ENCODE data around the gene CHST11. TPM values are rescaled to one million over a fixed set of nuclear protein-coding genes. Genes with fewer than 3 reads are reported as not detected.
A peak's percentile ranks its signal among the peaks of the same experiment; 100 is the strongest.

Gene CHST11
- total and polyA plus RNA-seq, 10 of the 15 experiments (the other 5 are each of a cell fraction or from before 2014, with no cell fraction given) = 1.9 to 38.1 (median 17.2) TPM

DNA sequence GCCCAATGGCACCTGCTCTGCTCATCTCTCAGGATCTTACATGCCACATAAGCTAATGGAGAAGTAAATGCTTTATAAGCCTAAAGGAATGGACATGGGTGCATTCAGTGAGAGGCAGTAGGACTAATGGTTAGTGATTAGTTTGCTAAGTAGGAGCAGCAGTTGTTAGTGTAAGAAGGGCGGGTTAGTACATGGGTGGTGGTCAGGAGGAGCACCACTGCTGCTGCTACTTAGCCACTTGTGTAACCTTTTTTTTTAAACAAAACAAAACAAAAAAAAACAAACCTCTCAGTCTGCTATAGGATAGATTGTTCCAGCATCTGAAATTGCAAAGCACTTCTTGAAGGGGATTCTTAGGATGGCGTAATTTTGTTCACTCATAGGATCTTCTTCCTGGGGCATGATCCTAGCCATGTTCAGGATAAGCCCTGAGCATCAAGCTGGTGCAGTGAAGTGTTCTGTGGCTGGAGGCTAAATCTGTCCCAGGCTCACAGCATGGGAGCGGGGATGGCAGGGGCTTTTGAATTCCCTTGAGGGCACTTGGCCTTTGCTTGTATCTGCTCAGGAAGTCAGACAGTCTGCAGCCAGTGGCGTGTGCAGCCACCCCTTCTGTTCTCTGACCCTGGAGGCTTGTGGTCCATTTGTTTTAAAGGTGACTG lies 63.6 kb downstream of the CHST11 start (continued):
- TF ChIP-seq, protein P1, sequence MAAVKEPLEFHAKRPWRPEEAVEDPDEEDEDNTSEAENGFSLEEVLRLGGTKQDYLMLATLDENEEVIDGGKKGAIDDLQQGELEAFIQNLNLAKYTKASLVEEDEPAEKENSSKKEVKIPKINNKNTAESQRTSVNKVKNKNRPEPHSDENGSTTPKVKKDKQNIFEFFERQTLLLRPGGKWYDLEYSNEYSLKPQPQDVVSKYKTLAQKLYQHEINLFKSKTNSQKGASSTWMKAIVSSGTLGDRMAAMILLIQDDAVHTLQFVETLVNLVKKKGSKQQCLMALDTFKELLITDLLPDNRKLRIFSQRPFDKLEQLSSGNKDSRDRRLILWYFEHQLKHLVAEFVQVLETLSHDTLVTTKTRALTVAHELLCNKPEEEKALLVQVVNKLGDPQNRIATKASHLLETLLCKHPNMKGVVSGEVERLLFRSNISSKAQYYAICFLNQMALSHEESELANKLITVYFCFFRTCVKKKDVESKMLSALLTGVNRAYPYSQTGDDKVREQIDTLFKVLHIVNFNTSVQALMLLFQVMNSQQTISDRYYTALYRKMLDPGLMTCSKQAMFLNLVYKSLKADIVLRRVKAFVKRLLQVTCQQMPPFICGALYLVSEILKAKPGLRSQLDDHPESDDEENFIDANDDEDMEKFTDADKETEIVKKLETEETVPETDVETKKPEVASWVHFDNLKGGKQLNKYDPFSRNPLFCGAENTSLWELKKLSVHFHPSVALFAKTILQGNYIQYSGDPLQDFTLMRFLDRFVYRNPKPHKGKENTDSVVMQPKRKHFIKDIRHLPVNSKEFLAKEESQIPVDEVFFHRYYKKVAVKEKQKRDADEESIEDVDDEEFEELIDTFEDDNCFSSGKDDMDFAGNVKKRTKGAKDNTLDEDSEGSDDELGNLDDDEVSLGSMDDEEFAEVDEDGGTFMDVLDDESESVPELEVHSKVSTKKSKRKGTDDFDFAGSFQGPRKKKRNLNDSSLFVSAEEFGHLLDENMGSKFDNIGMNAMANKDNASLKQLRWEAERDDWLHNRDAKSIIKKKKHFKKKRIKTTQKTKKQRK (IDR thresholded peaks at IDR 0.05; ENCODE audit: low read depth, low read length) = no peak
- TF ChIP-seq, protein P2, sequence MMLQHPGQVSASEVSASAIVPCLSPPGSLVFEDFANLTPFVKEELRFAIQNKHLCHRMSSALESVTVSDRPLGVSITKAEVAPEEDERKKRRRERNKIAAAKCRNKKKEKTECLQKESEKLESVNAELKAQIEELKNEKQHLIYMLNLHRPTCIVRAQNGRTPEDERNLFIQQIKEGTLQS (IDR thresholded peaks at IDR 0.05; ENCODE audit: borderline replicate concordance, extremely low read depth, low read depth, low read length) = no peak
- TF ChIP-seq EGR1 (IDR thresholded peaks at IDR 0.05; ENCODE audit: borderline replicate concordance in 1 of 2, low read depth in 2 of 2, low read length in 2 of 2) = no peak
- TF ChIP-seq ASH2L (IDR thresholded peaks at IDR 0.05; ENCODE audit: borderline replicate concordance, low read depth) = no peak
- TF ChIP-seq RB1 (IDR thresholded peaks at IDR 0.05; ENCODE audit: borderline replicate concordance) = no peak
- TF ChIP-seq, protein P3, sequence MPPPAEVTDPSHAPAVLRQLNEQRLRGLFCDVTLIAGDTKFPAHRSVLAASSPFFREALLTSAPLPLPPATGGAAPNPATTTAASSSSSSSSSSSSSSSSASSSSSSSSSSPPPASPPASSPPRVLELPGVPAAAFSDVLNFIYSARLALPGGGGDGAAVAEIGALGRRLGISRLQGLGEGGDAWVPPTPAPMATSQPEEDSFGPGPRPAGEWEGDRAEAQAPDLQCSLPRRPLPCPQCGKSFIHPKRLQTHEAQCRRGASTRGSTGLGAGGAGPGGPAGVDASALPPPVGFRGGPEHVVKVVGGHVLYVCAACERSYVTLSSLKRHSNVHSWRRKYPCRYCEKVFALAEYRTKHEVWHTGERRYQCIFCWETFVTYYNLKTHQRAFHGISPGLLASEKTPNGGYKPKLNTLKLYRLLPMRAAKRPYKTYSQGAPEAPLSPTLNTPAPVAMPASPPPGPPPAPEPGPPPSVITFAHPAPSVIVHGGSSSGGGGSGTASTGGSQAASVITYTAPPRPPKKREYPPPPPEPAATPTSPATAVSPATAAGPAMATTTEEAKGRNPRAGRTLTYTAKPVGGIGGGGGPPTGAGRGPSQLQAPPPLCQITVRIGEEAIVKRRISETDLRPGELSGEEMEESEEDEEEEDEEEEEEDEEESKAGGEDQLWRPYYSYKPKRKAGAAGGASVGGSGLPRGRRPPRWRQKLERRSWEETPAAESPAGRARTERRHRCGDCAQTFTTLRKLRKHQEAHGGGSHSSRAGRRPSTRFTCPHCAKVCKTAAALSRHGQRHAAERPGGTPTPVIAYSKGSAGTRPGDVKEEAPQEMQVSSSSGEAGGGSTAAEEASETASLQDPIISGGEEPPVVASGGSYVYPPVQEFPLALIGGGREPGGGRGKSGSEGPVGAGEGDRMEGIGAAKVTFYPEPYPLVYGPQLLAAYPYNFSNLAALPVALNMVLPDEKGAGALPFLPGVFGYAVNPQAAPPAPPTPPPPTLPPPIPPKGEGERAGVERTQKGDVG (CRISPR knock-in tag; IDR thresholded peaks at IDR 0.05) = no peak
- TF ChIP-seq, protein P4, sequence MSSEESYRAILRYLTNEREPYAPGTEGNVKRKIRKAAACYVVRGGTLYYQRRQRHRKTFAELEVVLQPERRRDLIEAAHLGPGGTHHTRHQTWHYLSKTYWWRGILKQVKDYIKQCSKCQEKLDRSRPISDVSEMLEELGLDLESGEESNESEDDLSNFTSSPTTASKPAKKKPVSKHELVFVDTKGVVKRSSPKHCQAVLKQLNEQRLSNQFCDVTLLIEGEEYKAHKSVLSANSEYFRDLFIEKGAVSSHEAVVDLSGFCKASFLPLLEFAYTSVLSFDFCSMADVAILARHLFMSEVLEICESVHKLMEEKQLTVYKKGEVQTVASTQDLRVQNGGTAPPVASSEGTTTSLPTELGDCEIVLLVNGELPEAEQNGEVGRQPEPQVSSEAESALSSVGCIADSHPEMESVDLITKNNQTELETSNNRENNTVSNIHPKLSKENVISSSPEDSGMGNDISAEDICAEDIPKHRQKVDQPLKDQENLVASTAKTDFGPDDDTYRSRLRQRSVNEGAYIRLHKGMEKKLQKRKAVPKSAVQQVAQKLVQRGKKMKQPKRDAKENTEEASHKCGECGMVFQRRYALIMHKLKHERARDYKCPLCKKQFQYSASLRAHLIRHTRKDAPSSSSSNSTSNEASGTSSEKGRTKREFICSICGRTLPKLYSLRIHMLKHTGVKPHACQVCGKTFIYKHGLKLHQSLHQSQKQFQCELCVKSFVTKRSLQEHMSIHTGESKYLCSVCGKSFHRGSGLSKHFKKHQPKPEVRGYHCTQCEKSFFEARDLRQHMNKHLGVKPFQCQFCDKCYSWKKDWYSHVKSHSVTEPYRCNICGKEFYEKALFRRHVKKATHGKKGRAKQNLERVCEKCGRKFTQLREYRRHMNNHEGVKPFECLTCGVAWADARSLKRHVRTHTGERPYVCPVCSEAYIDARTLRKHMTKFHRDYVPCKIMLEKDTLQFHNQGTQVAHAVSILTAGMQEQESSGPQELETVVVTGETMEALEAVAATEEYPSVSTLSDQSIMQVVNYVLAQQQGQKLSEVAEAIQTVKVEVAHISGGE (CRISPR knock-in tag; IDR thresholded peaks at IDR 0.05) = no peak
- TF ChIP-seq TAF1 (IDR thresholded peaks at IDR 0.05; ENCODE audit: borderline replicate concordance, low read depth, low read length) = no peak
- TF ChIP-seq NFYB (IDR thresholded peaks at IDR 0.05; ENCODE audit: insufficient read depth, low read depth, low read length) = no peak
- no peak for TF ChIP-seq SUPT20H (IDR thresholded peaks at IDR 0.05; ENCODE audit: borderline replicate concordance, control insufficient read depth, low read depth, low read length)
- TF ChIP-seq BCL11A (IDR thresholded peaks at IDR 0.05; ENCODE audit: low read depth, low read length) = peak; percentile 20; the same call in 1 of the 2 replicates
- no peak for TF ChIP-seq ZBED1 (IDR thresholded peaks at IDR 0.05; ENCODE audit: borderline replicate concordance)
- no peak for TF ChIP-seq STAT1 (conservative IDR thresholded peaks at IDR 0.05)
- TF ChIP-seq TCF7 (IDR thresholded peaks at IDR 0.05; ENCODE audit: borderline replicate concordance) = no peak
- no peak for TF ChIP-seq KDM1A (IDR thresholded peaks at IDR 0.05; ENCODE audit: borderline replicate concordance)
- TF ChIP-seq HCFC1 (IDR thresholded peaks at IDR 0.05; ENCODE audit: low read length) = no peak
- TF ChIP-seq ZNF207 (IDR thresholded peaks at IDR 0.05; ENCODE audit: borderline replicate concordance) = no peak
- TF ChIP-seq HDAC2 (IDR thresholded peaks at IDR 0.05) = no peak
- TF ChIP-seq SIN3A (IDR thresholded peaks at IDR 0.05; ENCODE audit: low read depth, low read length) = no peak
- TF ChIP-seq MTA2 (IDR thresholded peaks at IDR 0.05; ENCODE audit: low read depth) = no peak
